ENCODE data around the gene LIX1L.

LIX1L gene

GRCh38 chr1:145953861-145954260, 4.0 kb downstream of the LIX1L start:
- Histone ChIP-seq H3K4me1 (ENCODE audit: insufficient read depth, insufficient read length) (peaks cover 2% of the 10 kb centered on the region), H3K36me3 (ENCODE audit: insufficient read depth, insufficient read length, low read length) (no peaks in the 10 kb centered on the region), H3K9ac (ENCODE audit: insufficient read length, low read depth) (no peak overlapping the region), H3K4me3 (ENCODE audit: insufficient read length, low read depth) (no peak overlapping the region), H3K27me3 (ENCODE audit: insufficient read depth, insufficient read length) (peaks cover 39% of the 10 kb centered on the region), H3K9me3 (ENCODE audit: insufficient read depth, low read length) (0 out of 2 replicates have a peak, but pooled peaks cover under 1% of the 10 kb centered on the region)
- no peak for DNase-seq (ENCODE audit: low read depth, low spot score)
- TF ChIP-seq ZNF274 (IDR thresholded peaks at IDR 0.05; ENCODE audit: low read depth, low read length) (no peak), YY1 (IDR thresholded peaks at IDR 0.05; ENCODE audit: insufficient read depth, insufficient read length) (no peak), SUZ12 (IDR thresholded peaks at IDR 0.05; ENCODE audit: extremely low read depth, insufficient read depth, insufficient read length) (no peak)

- no peak for TF ChIP-seq YY1 (IDR thresholded peaks at IDR 0.05; ENCODE audit: insufficient read depth, insufficient read length)
- TF ChIP-seq ZNF274 (IDR thresholded peaks at IDR 0.05; ENCODE audit: low read depth, low read length), result no peak
- TF ChIP-seq SUZ12 (IDR thresholded peaks at IDR 0.05; ENCODE audit: extremely low read depth, insufficient read depth, insufficient read length), result no peak
- no peak for DNase-seq (ENCODE audit: low read depth, low spot score)
- Histone ChIP-seq H3K27me3 (ENCODE audit: insufficient read depth, insufficient read length) (peaks cover 31% of the 10 kb centered on the region), H3K9ac (ENCODE audit: insufficient read length, low read depth) (no peak overlapping the region), H3K4me3 (ENCODE audit: insufficient read length, low read depth) (no peak overlapping the region), H3K9me3 (ENCODE audit: insufficient read depth, low read length) (peaks cover 6% of the 10 kb centered on the region; the same call in 1 of the 2 replicates), H3K4me1 (ENCODE audit: insufficient read depth, insufficient read length) (peaks cover 2% of the 10 kb centered on the region), H3K36me3 (ENCODE audit: insufficient read depth, insufficient read length, low read length) (no peaks in the 10 kb centered on the region)
These were observed 4.9 kb downstream of the LIX1L start for GRCh38 chr1:145952903-145953302.

- no peak for TF ChIP-seq YY1 (IDR thresholded peaks at IDR 0.05; ENCODE audit: insufficient read depth, insufficient read length)
- TF ChIP-seq ZNF274 (IDR thresholded peaks at IDR 0.05; ENCODE audit: low read depth, low read length), result no peak
- TF ChIP-seq SUZ12 (IDR thresholded peaks at IDR 0.05; ENCODE audit: extremely low read depth, insufficient read depth, insufficient read length), result no peak
- DNase-seq (ENCODE audit: low read depth, low spot score), result no peak
- Histone ChIP-seq H3K27me3 (ENCODE audit: insufficient read depth, insufficient read length) (peaks cover 21% of the 10 kb centered on the region), H3K4me1 (ENCODE audit: insufficient read depth, insufficient read length) (peaks cover 2% of the 10 kb centered on the region), H3K36me3 (ENCODE audit: insufficient read depth, insufficient read length, low read length) (no peaks in the 10 kb centered on the region), H3K9me3 (ENCODE audit: insufficient read depth, low read length) (peaks cover 6% of the 10 kb centered on the region; the same call in 1 of the 2 replicates), H3K4me3 (ENCODE audit: insufficient read length, low read depth) (no peak overlapping the region), H3K9ac (ENCODE audit: insufficient read length, low read depth) (no peak overlapping the region)
These were observed 6.3 kb downstream of the LIX1L start for GRCh38 chr1:145951526-145951925.

- no peak for TF ChIP-seq SUZ12 (IDR thresholded peaks at IDR 0.05; ENCODE audit: extremely low read depth, insufficient read depth, insufficient read length)
- TF ChIP-seq ZNF274 (IDR thresholded peaks at IDR 0.05; ENCODE audit: low read depth, low read length), result no peak
- TF ChIP-seq YY1 (IDR thresholded peaks at IDR 0.05; ENCODE audit: insufficient read depth, insufficient read length), result no peak
- DNase-seq (ENCODE audit: low read depth, low spot score), result no peak
- H3K36me3 ChIP-seq (ENCODE audit: insufficient read depth, insufficient read length, low read length), result no peaks in the 10 kb centered on the region
- H3K9me3 ChIP-seq (ENCODE audit: insufficient read depth, low read length), result peaks cover 6% of the 10 kb centered on the region; the same call in 1 of the 2 replicates
- H3K4me3 ChIP-seq (ENCODE audit: insufficient read length, low read depth), result no peak overlapping the region
- H3K4me1 ChIP-seq (ENCODE audit: insufficient read depth, insufficient read length), result peaks cover 2% of the 10 kb centered on the region
- no peaks in the 10 kb centered on the region for H3K27me3 ChIP-seq (ENCODE audit: insufficient read depth, insufficient read length)
- no peak overlapping the region for H3K9ac ChIP-seq (ENCODE audit: insufficient read length, low read depth)
These were observed 8.6 kb downstream of the LIX1L start for GRCh38 chr1:145949219-145949618.

- H3K9me3 ChIP-seq (ENCODE audit: insufficient read depth, low read length), result peaks cover 6% of the 10 kb centered on the region; the same call in 1 of the 2 replicates
- H3K4me1 ChIP-seq (ENCODE audit: insufficient read depth, insufficient read length), result peaks cover 2% of the 10 kb centered on the region
- H3K9ac ChIP-seq (ENCODE audit: insufficient read length, low read depth), result no peak overlapping the region
- TF ChIP-seq YY1 (IDR thresholded peaks at IDR 0.05; ENCODE audit: insufficient read depth, insufficient read length), result no peak
- TF ChIP-seq SUZ12 (IDR thresholded peaks at IDR 0.05; ENCODE audit: extremely low read depth, insufficient read depth, insufficient read length), result no peak
- no peak for TF ChIP-seq ZNF274 (IDR thresholded peaks at IDR 0.05; ENCODE audit: low read depth, low read length)
- no peak overlapping the region for H3K4me3 ChIP-seq (ENCODE audit: insufficient read length, low read depth)
- peak; percentile 56 for DNase-seq (ENCODE audit: low read depth, low spot score)
- H3K27me3 ChIP-seq (ENCODE audit: insufficient read depth, insufficient read length), result no peaks in the 10 kb centered on the region
- no peaks in the 10 kb centered on the region for H3K36me3 ChIP-seq (ENCODE audit: insufficient read depth, insufficient read length, low read length)
These were observed 10.3 kb downstream of the LIX1L start for GRCh38 chr1:145947551-145947950.

- H3K9me3 ChIP-seq (ENCODE audit: insufficient read depth, low read length), result peaks cover 6% of the 10 kb centered on the region; the same call in 1 of the 2 replicates
- DNase-seq (ENCODE audit: low read depth, low spot score), result no peak
These were observed 11.3 kb downstream of the LIX1L start for GRCh38 chr1:145946477-145946986.

GRCh38 chr1:145944532-145944931, 13.3 kb downstream of the LIX1L start:
- Histone ChIP-seq H3K4me1 (ENCODE audit: insufficient read depth, insufficient read length) (no peaks in the 10 kb centered on the region), H3K9ac (ENCODE audit: insufficient read length, low read depth) (no peak overlapping the region), H3K27me3 (ENCODE audit: insufficient read depth, insufficient read length) (no peaks in the 10 kb centered on the region), H3K36me3 (ENCODE audit: insufficient read depth, insufficient read length, low read length) (no peaks in the 10 kb centered on the region), H3K9me3 (ENCODE audit: insufficient read depth, low read length) (peaks cover 6% of the 10 kb centered on the region; the same call in 1 of the 2 replicates), H3K4me3 (ENCODE audit: insufficient read length, low read depth) (no peak overlapping the region)
- no peak for DNase-seq (ENCODE audit: low read depth, low spot score)
- TF ChIP-seq YY1 (IDR thresholded peaks at IDR 0.05; ENCODE audit: insufficient read depth, insufficient read length), result no peak
- TF ChIP-seq SUZ12 (IDR thresholded peaks at IDR 0.05; ENCODE audit: extremely low read depth, insufficient read depth, insufficient read length), result no peak
- TF ChIP-seq ZNF274 (IDR thresholded peaks at IDR 0.05; ENCODE audit: low read depth, low read length), result no peak

More at GRCh38 chr1:145946477-145946986, 11.3 kb downstream of the LIX1L start:
- Histone ChIP-seq H3K27me3 (ENCODE audit: insufficient read depth, insufficient read length) (no peaks in the 10 kb centered on the region), H3K4me3 (ENCODE audit: insufficient read length, low read depth) (no peak overlapping the region), H3K4me1 (ENCODE audit: insufficient read depth, insufficient read length) (peaks cover 2% of the 10 kb centered on the region), H3K36me3 (ENCODE audit: insufficient read depth, insufficient read length, low read length) (no peaks in the 10 kb centered on the region), H3K9ac (ENCODE audit: insufficient read length, low read depth) (no peak overlapping the region)
- TF ChIP-seq YY1 (IDR thresholded peaks at IDR 0.05; ENCODE audit: insufficient read depth, insufficient read length) (no peak), SUZ12 (IDR thresholded peaks at IDR 0.05; ENCODE audit: extremely low read depth, insufficient read depth, insufficient read length) (no peak), ZNF274 (IDR thresholded peaks at IDR 0.05; ENCODE audit: low read depth, low read length) (no peak)

All from NT2/D1 (cell line).